ENCODE data around the gene MOK. TPM values are rescaled to one million over a fixed set of nuclear protein-coding genes. Genes with fewer than 3 reads are reported as not detected.
A peak's percentile ranks its signal among the peaks of the same experiment; 100 is the strongest.

The MOK gene
- total RNA-seq, 1 donor from 2014 or later: 17.6 TPM

DNA sequence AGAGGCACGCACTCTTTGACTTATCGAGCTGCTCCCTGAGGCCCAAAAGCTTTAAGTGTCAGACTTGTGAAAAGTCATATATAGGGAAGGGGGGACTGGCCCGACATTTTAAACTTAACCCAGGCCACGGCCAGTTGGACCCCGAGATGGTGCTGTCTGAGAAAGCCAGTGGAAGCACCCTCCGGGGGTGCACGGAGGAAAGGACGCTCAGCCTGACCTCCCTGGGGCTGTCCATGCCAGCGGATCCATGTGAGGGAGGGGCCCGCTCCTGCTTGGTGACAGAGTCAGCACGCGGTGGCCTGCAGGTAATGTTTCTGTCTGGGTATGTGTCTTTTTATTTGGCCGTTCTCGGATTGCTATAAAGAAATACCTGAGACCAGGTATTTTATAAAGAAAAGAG lies 21.6 kb upstream of the MOK start:
- no peak overlapping the region for H3K27ac ChIP-seq
- H3K36me3 ChIP-seq: peaks cover 0 to 10% of the 10 kb centered on the region in 2 donors
- H3K4me3 ChIP-seq: no peak overlapping the region
- no peaks in the 10 kb centered on the region for H3K27me3 ChIP-seq
- TF ChIP-seq, protein P1, sequence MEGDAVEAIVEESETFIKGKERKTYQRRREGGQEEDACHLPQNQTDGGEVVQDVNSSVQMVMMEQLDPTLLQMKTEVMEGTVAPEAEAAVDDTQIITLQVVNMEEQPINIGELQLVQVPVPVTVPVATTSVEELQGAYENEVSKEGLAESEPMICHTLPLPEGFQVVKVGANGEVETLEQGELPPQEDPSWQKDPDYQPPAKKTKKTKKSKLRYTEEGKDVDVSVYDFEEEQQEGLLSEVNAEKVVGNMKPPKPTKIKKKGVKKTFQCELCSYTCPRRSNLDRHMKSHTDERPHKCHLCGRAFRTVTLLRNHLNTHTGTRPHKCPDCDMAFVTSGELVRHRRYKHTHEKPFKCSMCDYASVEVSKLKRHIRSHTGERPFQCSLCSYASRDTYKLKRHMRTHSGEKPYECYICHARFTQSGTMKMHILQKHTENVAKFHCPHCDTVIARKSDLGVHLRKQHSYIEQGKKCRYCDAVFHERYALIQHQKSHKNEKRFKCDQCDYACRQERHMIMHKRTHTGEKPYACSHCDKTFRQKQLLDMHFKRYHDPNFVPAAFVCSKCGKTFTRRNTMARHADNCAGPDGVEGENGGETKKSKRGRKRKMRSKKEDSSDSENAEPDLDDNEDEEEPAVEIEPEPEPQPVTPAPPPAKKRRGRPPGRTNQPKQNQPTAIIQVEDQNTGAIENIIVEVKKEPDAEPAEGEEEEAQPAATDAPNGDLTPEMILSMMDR (IDR thresholded peaks at IDR 0.05): no peak
- intact Hi-C loops (cut with DNase I): no loop called here
- no peaks in the 10 kb centered on the region for H3K4me1 ChIP-seq
- no peaks in the 10 kb centered on the region for H3K9me3 ChIP-seq
- DNase-seq (ENCODE audit: low spot score in 2 of 2): no peak

GRCh38 chr14:102325791-102326345 lies 20.9 kb upstream of the MOK start:
- no peaks in the 10 kb centered on the region for H3K4me1 ChIP-seq
- H3K27ac ChIP-seq: no peak overlapping the region
- H3K9me3 ChIP-seq: no peaks in the 10 kb centered on the region
- intact Hi-C loops (cut with DNase I): no loop called here
- no peak overlapping the region for H3K4me3 ChIP-seq
- TF ChIP-seq, protein P1 (IDR thresholded peaks at IDR 0.05): no peak
- H3K36me3 ChIP-seq: peaks cover 0 to 9% of the 10 kb centered on the region in 2 donors
- no peaks in the 10 kb centered on the region for H3K27me3 ChIP-seq
- DNase-seq (ENCODE audit: low spot score in 2 of 2): no peak

- Histone ChIP-seq H3K4me3 (no peak overlapping the region), H3K27me3 (no peaks in the 10 kb centered on the region), H3K27ac (peak overlapping the region in 1 of 2 donors; percentile 34), H3K36me3 (peaks cover 0 to 9% of the 10 kb centered on the region in 2 donors), H3K4me1 (peaks cover 8 to 12% of the 10 kb centered on the region in 2 donors), H3K9me3 (no peaks in the 10 kb centered on the region)
- intact Hi-C loops (cut with DNase I): no loop called here
- peak in 1 of 2 donors; percentile 86 for DNase-seq (ENCODE audit: low spot score in 2 of 2)
- TF ChIP-seq, protein P1 (IDR thresholded peaks at IDR 0.05): peak in 2 of 3 experiments; percentile 47 to 55
Observed at GRCh38 chr14:102323102-102323501, 18.1 kb upstream of the MOK start.

DNA sequence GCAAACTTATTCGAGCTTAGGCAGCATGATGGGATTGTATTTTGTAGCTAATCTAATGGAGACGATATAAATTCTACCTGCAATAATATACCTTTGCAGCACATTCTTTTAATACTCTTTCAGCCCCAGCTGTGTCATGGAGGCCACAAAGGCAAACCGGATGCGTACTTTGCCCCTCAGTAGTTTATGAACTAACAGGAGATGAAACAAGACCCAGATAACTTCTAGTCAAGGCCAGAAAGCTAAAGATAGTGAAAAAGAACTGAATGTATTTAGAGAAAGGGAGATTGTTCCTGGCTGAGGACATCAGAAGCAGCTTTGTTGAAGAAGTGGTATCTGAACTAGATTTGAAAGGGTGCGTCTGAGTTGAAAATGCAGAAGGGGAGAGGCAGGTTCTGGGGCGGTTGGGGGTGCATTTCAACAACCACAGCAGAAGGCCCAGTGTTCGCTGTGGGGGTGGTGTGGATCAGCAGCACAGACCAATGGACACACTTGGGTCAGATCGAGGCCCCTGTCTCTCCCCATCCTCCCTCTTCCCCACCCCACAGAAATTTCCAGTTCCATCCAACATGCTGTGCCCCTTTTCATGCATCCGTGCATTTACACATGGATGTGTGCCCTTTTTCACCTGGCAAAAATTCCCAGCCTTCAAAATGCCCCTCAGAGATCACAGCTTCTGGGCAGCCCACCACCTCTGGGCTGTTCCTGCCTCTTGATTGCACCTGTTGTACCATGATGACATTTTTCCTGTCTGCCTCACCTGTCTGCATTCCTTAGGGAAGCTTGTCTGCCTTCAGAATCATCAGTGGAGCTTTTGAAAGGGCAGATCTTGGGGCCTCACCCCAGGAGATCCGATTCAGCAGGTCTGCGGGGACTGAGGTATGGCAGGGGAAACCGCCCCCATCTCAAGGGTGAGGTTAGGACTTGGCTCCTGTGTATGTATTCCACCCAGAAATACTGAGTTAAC lies 16.8 kb upstream of the MOK start:
- H3K36me3 ChIP-seq: peaks cover 0 to 9% of the 10 kb centered on the region in 2 donors
- no peaks in the 10 kb centered on the region for H3K27me3 ChIP-seq
- H3K4me3 ChIP-seq: no peak overlapping the region
- DNase-seq (ENCODE audit: low spot score in 2 of 2): no peak
- H3K4me1 ChIP-seq: peaks cover 8 to 12% of the 10 kb centered on the region in 2 donors
- intact Hi-C loops (cut with DNase I): no loop called here
- no peak overlapping the region for H3K27ac ChIP-seq
- H3K9me3 ChIP-seq: no peaks in the 10 kb centered on the region
- TF ChIP-seq, protein P1 (IDR thresholded peaks at IDR 0.05): no peak

DNA sequence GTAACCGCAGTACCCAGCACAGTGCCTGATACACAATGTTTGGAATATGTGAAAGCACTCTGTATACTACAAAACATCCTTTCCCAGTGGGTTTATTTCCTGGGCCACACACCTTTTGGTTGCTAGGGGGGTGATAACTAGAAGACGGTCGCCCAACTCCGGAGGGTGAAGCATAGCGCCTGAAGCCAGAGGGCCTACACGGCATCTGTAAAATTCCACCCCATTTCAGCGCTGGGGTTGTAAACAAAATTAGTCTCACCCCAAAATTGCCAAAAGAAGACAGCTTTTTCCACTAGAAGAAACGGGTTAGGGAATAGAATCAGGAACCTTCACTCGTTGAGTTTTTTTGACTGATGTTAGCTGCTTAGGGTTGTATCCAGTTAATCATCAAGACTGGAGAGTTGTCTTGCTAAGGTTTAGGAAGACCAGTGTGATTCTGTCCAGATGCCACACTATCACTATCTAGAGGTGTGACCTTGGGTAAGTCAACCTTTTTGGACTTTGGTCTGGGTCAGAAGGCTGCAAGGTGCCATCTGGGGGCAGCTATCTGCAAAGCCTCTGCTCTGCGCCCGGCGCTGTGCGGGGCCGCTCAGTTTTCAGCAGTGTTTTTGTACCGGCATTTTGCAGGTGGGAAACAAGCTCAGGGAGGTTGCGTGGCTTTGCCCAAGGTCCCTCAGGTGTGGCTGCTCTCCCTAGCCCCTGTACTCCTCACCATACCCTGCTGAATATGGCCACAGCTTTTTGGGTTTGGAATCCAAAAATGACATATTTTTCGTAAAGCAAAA lies 15.9 kb upstream of the MOK start:
- H3K27ac ChIP-seq: peak overlapping the region; percentile 94 to 97
- TF ChIP-seq, protein P1 (IDR thresholded peaks at IDR 0.05): no peak
- intact Hi-C loops (cut with DNase I): no loop called here
- peaks cover 0 to 5% of the 10 kb centered on the region in 2 donors for H3K36me3 ChIP-seq
- H3K27me3 ChIP-seq: no peaks in the 10 kb centered on the region
- DNase-seq (ENCODE audit: low spot score in 2 of 2): no peak
- peaks cover 10 to 18% of the 10 kb centered on the region in 2 donors for H3K4me1 ChIP-seq
- H3K4me3 ChIP-seq: peak overlapping the region; percentile 88 to 94
- H3K9me3 ChIP-seq: no peaks in the 10 kb centered on the region
